Measurements from ENCODE around the gene MTHFD1L.

Gene MTHFD1L

DNA sequence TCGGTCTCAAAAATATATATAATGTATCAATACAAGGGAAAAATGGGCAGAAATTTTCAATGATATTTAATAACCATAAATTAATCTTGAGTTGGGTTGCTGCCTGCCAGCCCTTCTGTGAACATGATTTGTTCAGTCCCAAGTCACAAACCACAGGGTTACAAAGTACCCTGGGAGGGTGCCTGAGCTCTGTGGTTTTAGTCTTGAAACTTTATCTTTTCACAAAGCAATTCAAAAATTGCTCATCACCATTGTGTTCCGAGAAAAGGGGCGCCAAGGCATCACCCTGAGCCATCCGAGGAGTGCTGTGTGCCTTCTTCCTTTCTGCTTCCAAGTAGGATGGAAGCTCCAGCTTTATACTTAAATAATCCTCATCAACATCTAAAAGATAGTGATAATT, 232.7 kb downstream of the MTHFD1L start:
- no peak overlapping the region for H3K27ac ChIP-seq (ENCODE audit: low read depth, low read length)
- no peaks in the 10 kb centered on the region for H3F3A ChIP-seq (ENCODE audit: control insufficient read depth, insufficient read depth)
- H3K79me2 ChIP-seq (ENCODE audit: control insufficient read depth, low read length): no peaks in the 10 kb centered on the region
- H3K27me3 ChIP-seq (ENCODE audit: control insufficient read depth, low read length): no peaks in the 10 kb centered on the region
- no peaks in the 10 kb centered on the region for H3K9me3 ChIP-seq (ENCODE audit: control insufficient read depth, insufficient read depth, low read length)
- no peaks in the 10 kb centered on the region for H3K4me1 ChIP-seq (ENCODE audit: control insufficient read depth, low read length)
- H3K36me3 ChIP-seq (ENCODE audit: control insufficient read depth, low read length): peaks cover 41% of the 10 kb centered on the region
- TF ChIP-seq EZH2phosphoT487 (IDR thresholded peaks at IDR 0.05; ENCODE audit: borderline replicate concordance, low read length): no peak
- TF ChIP-seq, protein P1, sequence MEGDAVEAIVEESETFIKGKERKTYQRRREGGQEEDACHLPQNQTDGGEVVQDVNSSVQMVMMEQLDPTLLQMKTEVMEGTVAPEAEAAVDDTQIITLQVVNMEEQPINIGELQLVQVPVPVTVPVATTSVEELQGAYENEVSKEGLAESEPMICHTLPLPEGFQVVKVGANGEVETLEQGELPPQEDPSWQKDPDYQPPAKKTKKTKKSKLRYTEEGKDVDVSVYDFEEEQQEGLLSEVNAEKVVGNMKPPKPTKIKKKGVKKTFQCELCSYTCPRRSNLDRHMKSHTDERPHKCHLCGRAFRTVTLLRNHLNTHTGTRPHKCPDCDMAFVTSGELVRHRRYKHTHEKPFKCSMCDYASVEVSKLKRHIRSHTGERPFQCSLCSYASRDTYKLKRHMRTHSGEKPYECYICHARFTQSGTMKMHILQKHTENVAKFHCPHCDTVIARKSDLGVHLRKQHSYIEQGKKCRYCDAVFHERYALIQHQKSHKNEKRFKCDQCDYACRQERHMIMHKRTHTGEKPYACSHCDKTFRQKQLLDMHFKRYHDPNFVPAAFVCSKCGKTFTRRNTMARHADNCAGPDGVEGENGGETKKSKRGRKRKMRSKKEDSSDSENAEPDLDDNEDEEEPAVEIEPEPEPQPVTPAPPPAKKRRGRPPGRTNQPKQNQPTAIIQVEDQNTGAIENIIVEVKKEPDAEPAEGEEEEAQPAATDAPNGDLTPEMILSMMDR (IDR thresholded peaks at IDR 0.05; ENCODE audit: low read depth, low read length, poor library complexity, severe bottlenecking): no peak
- no peaks in the 10 kb centered on the region for H3K9me2 ChIP-seq (replicated peaks; ENCODE audit: control insufficient read depth, low read length)
- no peaks in the 10 kb centered on the region for H4K20me1 ChIP-seq (ENCODE audit: control insufficient read depth, insufficient read depth, low read depth, low read length)
- no peak overlapping the region for H3K4me2 ChIP-seq (ENCODE audit: low read length)
- H3K4me3 ChIP-seq (ENCODE audit: low read length): no peak overlapping the region

DNA sequence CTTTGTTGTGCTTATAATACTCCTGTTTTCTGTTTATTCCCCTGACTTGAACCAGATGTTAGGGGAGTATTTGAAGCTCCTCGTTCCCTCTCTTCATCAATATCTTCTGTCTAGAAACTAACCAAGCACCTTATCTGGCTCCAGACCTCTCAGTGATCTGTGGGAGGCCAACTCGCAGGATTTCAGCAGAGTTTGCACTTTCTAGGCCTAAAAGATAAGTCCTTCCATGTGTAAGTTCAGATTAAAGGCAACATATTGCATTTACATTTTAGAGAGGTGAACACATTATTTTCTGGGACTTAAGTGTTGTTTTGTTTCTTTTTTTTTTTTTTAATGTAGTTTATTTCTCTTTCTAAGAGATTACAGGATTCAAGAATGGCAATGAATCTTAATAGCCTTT, 234.8 kb downstream of the MTHFD1L start:
- H3K79me2 ChIP-seq (ENCODE audit: control insufficient read depth, low read length): no peaks in the 10 kb centered on the region
- H3K4me1 ChIP-seq (ENCODE audit: control insufficient read depth, low read length): no peaks in the 10 kb centered on the region
- TF ChIP-seq, protein P1 (IDR thresholded peaks at IDR 0.05; ENCODE audit: low read depth, low read length, poor library complexity, severe bottlenecking): no peak
- no peak for TF ChIP-seq EZH2phosphoT487 (IDR thresholded peaks at IDR 0.05; ENCODE audit: borderline replicate concordance, low read length)
- H3K27me3 ChIP-seq (ENCODE audit: control insufficient read depth, low read length): no peaks in the 10 kb centered on the region
- no peaks in the 10 kb centered on the region for H4K20me1 ChIP-seq (ENCODE audit: control insufficient read depth, insufficient read depth, low read depth, low read length)
- no peaks in the 10 kb centered on the region for H3K9me2 ChIP-seq (replicated peaks; ENCODE audit: control insufficient read depth, low read length)
- H3F3A ChIP-seq (ENCODE audit: control insufficient read depth, insufficient read depth): no peaks in the 10 kb centered on the region
- peaks cover 33% of the 10 kb centered on the region for H3K36me3 ChIP-seq (ENCODE audit: control insufficient read depth, low read length)
- H3K4me2 ChIP-seq (ENCODE audit: low read length): no peak overlapping the region
- H3K4me3 ChIP-seq (ENCODE audit: low read length): no peak overlapping the region
- no peak overlapping the region for H3K27ac ChIP-seq (ENCODE audit: low read depth, low read length)
- no peaks in the 10 kb centered on the region for H3K9me3 ChIP-seq (ENCODE audit: control insufficient read depth, insufficient read depth, low read length)

DNA sequence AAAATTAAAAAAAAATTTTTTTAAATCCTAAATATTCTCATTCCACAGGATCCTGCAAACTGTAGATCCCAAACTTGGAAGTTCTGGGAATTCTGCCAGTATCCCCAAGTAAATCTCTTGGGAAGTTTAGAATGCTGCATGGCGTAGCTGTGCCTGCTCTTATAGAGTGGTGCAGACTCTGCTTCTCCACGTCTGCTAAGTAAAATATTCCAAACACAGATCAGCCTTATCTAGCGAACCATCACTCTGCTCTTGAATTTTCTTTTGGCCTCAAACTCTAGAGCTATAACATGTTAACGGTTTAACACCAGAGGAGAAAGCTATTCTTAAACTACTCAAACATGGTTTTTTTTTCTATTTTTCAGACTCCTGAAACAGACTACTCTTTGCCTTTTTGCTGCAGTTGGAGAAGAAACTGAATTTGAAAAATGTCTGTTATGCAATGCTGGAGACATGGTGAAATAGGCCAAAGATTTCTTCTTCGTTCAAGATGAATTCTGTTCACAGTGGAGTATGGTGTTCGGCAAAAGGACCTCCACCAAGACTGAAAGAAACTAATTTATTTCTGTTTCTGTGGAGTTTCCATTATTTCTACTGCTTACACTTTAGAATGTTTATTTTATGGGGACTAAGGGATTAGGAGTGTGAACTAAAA, 235.8 kb downstream of the MTHFD1L start:
- Histone ChIP-seq H4K20me1 (ENCODE audit: control insufficient read depth, insufficient read depth, low read depth, low read length) (no peaks in the 10 kb centered on the region), H3K27ac (ENCODE audit: low read depth, low read length) (no peak overlapping the region), H3K4me2 (ENCODE audit: low read length) (no peak overlapping the region), H3F3A (ENCODE audit: control insufficient read depth, insufficient read depth) (no peaks in the 10 kb centered on the region), H3K9me2 (replicated peaks; ENCODE audit: control insufficient read depth, low read length) (no peaks in the 10 kb centered on the region), H3K79me2 (ENCODE audit: control insufficient read depth, low read length) (no peaks in the 10 kb centered on the region), H3K27me3 (ENCODE audit: control insufficient read depth, low read length) (no peaks in the 10 kb centered on the region), H3K36me3 (ENCODE audit: control insufficient read depth, low read length) (peaks cover 24% of the 10 kb centered on the region), H3K4me3 (ENCODE audit: low read length) (no peak overlapping the region), H3K9me3 (ENCODE audit: control insufficient read depth, insufficient read depth, low read length) (no peaks in the 10 kb centered on the region), H3K4me1 (ENCODE audit: control insufficient read depth, low read length) (no peaks in the 10 kb centered on the region)
- TF ChIP-seq, protein P1 (IDR thresholded peaks at IDR 0.05; ENCODE audit: low read depth, low read length, poor library complexity, severe bottlenecking): no peak
- no peak for TF ChIP-seq EZH2phosphoT487 (IDR thresholded peaks at IDR 0.05; ENCODE audit: borderline replicate concordance, low read length)

All from DOHH2 (cell line).